Renal pelvis (tissue), 12 donors: ENCODE results near the gene FAHD1. TPM values are rescaled to one million over a fixed set of nuclear protein-coding genes. Genes with fewer than 3 reads are reported as not detected.

Experiments
- DNase-seq: peaks from one replicate; pipeline ENCODE4 v3.0.0-alpha.2; 2013
- long read RNA-seq, 16 experiments: transcript quantifications; one replicate each; lab custom pipeline, GENCODE V29; 2026
- polyA plus RNA-seq, 3 donors: library from polyadenylated mRNA; unstranded; fragments of 120-200 nt; gene quantifications; one replicate each; pipeline ENCODE4 v1.2.1, GENCODE V29; 2013; ENCODE audit not compliant: insufficient read length in 3 of 3

Gene FAHD1
- 10 to 100 TPM; 39.0 to 45.7 (median 39.2) TPM for polyA plus RNA-seq
- long read RNA-seq, donor 1, transcript FAHD1-203 (1 exons, 1,974 nt) = major isoform, 49 of 50 reads
- long read RNA-seq, donor 1, partial matches to known transcripts = 0 of 50 reads
- long read RNA-seq, donor 1, other reads (novel, unspliced or antisense) = 0 of 50 reads
- long read RNA-seq, donor 2, transcript FAHD1-203 (1 exons, 1,974 nt) = major isoform, 51 of 51 reads
- long read RNA-seq, donor 2, partial matches to known transcripts = 0 of 51 reads
- long read RNA-seq, donor 2, other reads (novel, unspliced or antisense) = 0 of 51 reads
- long read RNA-seq, donor 3, transcript FAHD1-203 (1 exons, 1,974 nt) = major isoform, 45 of 45 reads
- long read RNA-seq, donor 3, partial matches to known transcripts = 0 of 45 reads
- long read RNA-seq, donor 3, other reads (novel, unspliced or antisense) = 0 of 45 reads
- long read RNA-seq, donor 4, transcript FAHD1-203 (1 exons, 1,974 nt) = major isoform, 47 of 48 reads
- long read RNA-seq, donor 4, partial matches to known transcripts = 0 of 48 reads
- long read RNA-seq, donor 4, other reads (novel, unspliced or antisense) = 0 of 48 reads
- long read RNA-seq, donor 5, transcript FAHD1-203 (1 exons, 1,974 nt) = major isoform, 22 of 24 reads
- long read RNA-seq, donor 5, partial matches to known transcripts = 0 of 24 reads
- long read RNA-seq, donor 5, other reads (novel, unspliced or antisense) = 0 of 24 reads
- long read RNA-seq, donor 6, transcript FAHD1-203 (1 exons, 1,974 nt) = major isoform, 56 of 57 reads
- long read RNA-seq, donor 6, partial matches to known transcripts = 0 of 57 reads
- long read RNA-seq, donor 6, other reads (novel, unspliced or antisense) = 0 of 57 reads
- long read RNA-seq, donor 7, transcript FAHD1-203 (1 exons, 1,974 nt) = major isoform, 85 of 89 reads
- long read RNA-seq, donor 7, partial matches to known transcripts = 0 of 89 reads
- long read RNA-seq, donor 7, other reads (novel, unspliced or antisense) = 0 of 89 reads
- long read RNA-seq, donor 8, transcript FAHD1-203 (1 exons, 1,974 nt) = major isoform, 28 of 2,730 reads
- long read RNA-seq, donor 8, partial matches to known transcripts = 2,615 of 2,730 reads
- long read RNA-seq, donor 8, other reads (novel, unspliced or antisense) = 87 of 2,730 reads
- long read RNA-seq, donor 9, transcript FAHD1-203 (1 exons, 1,974 nt) = major isoform, 102 of 105 reads
- long read RNA-seq, donor 9, partial matches to known transcripts = 0 of 105 reads
- long read RNA-seq, donor 9, other reads (novel, unspliced or antisense) = 0 of 105 reads
- long read RNA-seq, donor 10, transcript FAHD1-203 (1 exons, 1,974 nt) = major isoform, 45 of 45 reads
- long read RNA-seq, donor 10, partial matches to known transcripts = 0 of 45 reads
- long read RNA-seq, donor 10, other reads (novel, unspliced or antisense) = 0 of 45 reads
- long read RNA-seq, donor 11, transcript FAHD1-203 (1 exons, 1,974 nt) = major isoform, 55 of 4,887 reads
- long read RNA-seq, donor 11, partial matches to known transcripts = 2,061 of 4,887 reads
- long read RNA-seq, donor 11, other reads (novel, unspliced or antisense) = 2,770 of 4,887 reads
- long read RNA-seq, donor 12, transcript FAHD1-203 (1 exons, 1,974 nt) = major isoform, 74 of 76 reads
- long read RNA-seq, donor 12, partial matches to known transcripts = 0 of 76 reads
- long read RNA-seq, donor 12, other reads (novel, unspliced or antisense) = 0 of 76 reads
- long read RNA-seq, donor 13, transcript FAHD1-203 (1 exons, 1,974 nt) = major isoform, 44 of 44 reads
- long read RNA-seq, donor 13, partial matches to known transcripts = 0 of 44 reads
- long read RNA-seq, donor 13, other reads (novel, unspliced or antisense) = 0 of 44 reads
- long read RNA-seq, donor 14 = 0 reads
- long read RNA-seq, donor 15 = 0 reads
- long read RNA-seq, donor 16, transcript FAHD1-203 (1 exons, 1,974 nt) = major isoform, 63 of 7,223 reads
- long read RNA-seq, donor 16, partial matches to known transcripts = 5,438 of 7,223 reads
- long read RNA-seq, donor 16, other reads (novel, unspliced or antisense) = 1,722 of 7,223 reads

DNA sequence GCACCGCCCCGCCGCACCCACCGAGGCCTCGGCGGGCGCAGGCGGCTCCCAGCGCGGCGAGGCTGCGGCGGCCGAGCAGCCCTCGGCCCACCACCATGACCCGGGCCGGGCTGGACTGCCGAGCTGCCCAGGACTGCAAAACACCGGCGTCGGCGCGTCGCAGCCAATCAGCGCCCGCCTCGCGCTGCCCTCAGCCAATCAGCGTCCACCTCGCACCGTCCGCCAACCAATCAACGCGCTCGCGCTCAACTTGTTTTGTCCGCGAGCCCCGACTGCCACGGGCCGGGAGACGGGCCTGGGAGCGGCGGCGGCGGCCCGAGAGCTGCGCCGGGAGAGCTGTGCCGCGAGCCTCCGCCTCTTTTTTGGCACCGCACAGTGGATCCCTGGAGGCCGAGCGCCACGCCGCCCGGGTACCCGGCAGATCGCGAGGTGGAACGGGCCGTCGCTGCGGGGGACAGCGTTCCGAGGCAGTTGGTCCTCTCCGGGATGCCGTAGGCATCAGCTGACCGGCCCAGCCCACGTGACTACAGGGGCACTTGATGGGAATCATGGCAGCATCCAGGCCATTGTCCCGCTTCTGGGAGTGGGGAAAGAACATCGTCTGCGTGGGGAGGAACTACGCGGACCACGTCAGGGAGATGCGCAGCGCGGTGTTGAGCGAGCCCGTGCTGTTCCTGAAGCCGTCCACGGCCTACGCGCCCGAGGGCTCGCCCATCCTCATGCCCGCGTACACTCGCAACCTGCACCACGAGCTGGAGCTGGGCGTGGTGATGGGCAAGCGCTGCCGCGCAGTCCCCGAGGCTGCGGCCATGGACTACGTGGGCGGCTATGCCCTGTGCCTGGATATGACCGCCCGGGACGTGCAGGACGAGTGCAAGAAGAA, at the start of gene FAHD1, which contains the start of gene HAGH:
FAHD1 (plus strand) TSS at position 516 of the 883 bp plus-strand sequence; CDS start at position 549, 33 bp downstream.
HAGH (minus strand) TSS at position 135 of the 883 bp plus-strand sequence; CDS start at position 97, 38 bp downstream.
- peak; percentile 93 for DNase-seq

DNA sequence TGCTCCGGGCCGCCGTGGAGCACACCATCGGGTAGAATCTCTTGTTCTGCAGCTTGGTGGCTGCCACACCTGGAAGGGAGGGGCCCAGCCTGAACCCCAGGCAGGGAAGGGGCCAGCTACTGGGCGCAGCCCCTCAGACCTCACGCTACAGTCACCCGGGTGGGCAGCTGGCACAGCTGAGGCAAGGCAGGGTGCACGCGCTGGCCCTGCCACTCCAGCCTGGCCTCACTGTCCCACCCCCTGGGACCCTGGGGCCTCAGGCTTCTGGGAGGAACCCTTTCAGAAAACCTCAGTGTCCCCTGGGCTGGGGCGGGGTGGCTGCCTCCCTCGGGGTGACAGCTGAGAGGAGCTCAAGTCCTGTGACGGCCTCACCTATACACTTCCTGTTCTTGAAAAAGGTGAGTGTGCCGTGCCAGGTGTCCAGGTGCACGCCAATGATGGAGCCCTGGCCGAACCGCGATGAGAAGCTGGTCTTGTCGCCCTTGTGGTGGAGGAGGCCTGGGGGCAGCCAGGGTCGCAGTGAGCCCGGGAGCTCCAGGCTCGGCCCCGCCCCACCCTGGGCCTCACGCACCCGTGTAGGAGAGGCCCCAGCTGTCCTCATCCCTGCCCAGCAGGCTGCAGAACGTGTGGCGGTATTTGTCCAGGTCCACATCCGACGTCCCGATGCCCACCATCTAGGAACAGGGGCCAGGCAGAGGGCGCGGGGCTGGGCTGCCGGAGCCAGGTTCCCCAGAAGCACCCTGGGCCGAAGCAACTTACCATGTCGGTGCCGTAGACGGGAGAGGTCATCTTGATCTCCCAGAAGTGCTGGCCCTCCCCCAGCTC, 49.4 kb upstream of the FAHD1 start:
- DNase-seq = no peak

DNA sequence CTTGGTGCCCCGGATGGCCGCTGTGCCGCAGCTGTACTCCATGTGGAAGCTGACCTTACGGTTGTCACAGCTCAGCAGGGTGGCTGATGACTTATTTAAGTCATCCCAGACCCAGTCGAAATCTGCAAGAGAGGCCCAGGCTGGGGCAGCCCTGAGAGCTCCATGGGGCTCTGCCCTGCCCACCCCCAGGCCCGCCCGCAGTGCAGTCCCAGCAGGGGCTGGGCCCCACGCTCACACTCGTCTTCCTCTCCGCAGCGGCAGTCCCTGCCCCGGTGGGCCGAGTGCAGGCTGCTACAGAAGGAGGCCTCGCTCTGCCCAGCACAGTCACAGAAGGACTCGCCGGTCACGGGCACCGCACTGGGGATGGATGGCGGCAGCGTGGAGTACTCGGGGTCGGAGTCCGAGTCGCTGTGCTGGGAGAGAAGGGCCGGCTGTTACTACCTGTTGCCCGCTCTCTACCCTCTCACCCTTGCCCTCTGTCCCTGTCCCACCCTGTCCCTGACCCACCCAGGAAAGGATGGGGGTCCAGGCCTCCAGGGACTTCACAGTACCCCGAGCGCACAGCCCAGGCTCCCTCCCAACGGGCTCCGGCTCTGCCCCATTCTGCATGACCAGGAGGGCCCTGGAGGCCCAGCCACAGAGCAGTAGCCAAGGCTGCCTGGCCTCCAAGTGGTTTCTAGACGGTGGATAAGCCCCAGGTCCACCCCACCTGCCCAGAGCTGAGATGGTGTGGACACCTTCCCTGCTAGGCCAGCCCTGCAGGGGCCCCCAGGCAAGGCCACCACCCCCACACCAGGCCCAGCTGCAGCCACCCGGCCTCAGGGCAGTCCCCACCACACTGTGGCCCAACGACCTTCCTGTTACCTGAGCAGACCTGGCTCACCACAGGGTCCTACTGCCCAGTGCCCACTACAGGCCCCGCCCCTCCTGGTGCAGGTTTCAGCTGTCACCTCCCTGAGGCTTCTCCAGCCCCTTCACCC, 48.5 kb upstream of the FAHD1 start:
- no peak for DNase-seq

DNA sequence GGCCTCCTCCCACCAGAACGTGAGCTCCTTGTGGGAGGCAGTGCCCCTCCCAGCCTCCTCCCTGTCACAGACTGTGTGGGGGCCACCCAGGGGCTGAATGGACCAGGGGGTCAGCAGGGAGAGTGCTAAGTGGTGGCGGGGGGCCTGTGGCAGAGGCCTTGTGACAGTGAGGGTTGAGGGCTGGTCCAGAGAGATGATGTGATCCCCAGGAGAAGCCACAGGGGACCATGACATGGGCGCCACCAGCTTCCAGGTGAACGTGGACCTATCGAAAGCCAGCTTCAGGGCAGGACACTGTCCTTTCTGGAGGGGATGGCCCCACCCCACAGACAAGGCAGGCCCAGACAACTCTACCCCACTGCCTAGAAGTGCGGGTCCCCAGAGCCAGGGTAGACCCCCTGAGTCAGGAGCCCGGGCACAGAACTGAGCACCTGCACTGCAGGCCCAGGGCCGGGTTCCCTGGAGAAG, 47.7 kb upstream of the FAHD1 start:
- no peak for DNase-seq

DNA sequence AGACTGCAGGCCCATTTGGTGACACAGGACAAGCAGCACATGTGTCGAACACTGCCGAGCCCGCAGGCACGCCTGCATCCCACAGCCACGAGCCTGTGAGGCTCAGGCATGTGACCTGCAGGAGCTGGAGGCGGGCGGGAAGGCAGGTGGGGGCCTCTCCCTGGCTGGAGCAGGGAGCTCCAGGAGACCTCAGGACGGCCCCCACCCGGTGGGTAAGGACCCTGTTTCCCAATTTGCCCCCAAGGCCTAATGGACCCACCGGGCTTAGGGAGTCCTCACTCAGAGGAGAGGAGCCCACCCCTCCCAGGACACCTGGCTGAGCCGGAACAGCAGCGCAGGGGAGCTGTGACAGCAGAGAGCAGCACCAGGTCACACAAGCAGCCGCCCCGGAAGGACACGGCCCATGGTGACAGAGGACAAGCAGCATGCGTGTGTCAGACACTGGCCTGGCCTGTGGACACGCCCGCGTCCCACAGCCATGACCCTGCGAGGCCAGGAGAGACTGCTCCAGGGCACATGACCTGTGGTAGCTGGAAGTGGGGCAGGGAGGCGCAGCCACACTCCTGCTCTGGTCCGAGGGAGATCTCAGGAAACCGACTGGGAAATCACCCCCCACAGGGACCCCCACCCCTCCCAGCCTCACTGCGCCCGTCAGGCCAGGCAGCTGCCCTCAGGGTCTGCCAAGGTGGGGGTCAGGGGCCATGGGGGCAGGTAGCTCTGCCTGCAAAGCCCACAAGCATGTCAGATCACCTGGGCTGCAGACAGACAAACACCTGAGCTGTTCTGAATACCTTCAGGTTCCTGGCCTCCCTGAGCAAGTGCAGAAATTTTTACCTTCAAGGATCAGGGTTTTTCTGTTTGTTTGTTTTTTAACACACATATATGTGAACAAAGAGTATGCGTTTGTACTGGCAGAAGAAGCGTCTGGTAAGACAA, 47.0 kb upstream of the FAHD1 start:
- no peak for DNase-seq

DNA sequence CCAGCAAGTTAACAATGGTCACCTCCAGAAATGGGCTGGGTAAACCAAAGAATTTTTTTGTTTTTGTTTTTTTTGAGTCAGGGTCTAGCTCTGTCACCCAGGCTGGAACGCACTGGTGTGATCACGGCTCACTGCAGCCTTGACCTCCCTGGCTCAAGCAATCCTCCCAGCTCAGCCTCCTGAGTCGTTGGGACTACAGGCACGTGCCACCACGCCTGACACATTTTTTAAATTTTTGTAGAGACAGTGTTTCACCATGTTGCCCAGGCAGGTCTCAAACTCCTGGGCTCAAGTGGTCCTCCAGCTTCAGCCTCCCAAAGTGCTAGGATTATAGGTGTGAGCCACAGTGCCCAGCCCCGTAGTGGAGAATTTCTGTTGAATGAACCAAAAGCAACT, 46.3 kb upstream of the FAHD1 start:
- DNase-seq = no peak

DNA sequence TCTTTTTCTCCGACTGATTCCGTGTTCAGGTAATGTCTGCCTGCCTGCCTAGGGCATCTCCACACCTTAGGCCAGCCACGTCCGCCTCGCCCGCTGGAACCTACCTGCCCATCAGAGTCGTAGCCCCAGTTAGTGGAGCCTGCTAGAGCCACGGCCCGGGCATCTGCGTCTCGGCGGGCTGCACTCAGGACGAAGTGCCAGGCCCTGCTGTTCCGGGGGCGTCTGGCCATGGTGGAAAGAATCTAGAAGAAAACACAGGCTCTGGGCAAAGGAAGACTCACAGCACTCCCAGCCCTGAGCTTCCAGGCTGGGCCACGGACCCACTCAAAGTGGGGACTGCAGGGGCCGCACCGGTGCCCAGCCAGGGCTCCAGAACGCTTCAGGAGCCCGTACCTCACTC, 45.8 kb upstream of the FAHD1 start:
- no peak for DNase-seq

DNA sequence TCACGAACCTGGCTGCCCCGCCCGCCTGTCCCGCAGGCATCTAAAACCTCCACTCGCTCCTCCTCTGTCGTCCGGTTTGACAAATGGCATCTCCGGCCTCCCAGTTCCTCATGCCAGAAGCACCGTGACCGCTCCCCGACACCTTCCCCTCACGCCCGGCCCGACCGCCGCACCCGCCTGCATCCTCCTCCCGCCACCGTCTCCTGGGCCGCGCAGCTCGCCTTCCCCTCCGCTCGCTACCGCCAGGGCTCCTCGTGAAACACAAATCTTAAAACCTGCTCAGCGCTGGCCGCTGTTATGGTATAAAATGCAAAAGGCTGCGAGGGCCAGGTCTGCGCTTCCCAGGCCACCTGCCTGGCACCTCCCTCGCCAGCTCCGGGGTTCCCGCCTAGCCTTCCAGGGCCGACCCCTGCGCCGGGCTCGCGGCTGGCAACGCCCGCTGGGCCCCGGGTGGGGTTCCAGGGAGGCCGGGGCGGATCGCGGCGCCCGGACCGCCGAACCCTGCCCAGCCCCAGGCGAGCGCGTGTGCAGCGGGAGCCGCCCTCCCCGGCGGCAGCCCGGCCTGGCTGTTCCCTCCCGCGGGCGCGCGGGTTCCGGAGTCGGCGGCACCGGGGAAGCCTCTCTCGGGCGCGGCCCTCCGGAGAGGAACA, 45.1 kb upstream of the FAHD1 start:
- no peak for DNase-seq

DNA sequence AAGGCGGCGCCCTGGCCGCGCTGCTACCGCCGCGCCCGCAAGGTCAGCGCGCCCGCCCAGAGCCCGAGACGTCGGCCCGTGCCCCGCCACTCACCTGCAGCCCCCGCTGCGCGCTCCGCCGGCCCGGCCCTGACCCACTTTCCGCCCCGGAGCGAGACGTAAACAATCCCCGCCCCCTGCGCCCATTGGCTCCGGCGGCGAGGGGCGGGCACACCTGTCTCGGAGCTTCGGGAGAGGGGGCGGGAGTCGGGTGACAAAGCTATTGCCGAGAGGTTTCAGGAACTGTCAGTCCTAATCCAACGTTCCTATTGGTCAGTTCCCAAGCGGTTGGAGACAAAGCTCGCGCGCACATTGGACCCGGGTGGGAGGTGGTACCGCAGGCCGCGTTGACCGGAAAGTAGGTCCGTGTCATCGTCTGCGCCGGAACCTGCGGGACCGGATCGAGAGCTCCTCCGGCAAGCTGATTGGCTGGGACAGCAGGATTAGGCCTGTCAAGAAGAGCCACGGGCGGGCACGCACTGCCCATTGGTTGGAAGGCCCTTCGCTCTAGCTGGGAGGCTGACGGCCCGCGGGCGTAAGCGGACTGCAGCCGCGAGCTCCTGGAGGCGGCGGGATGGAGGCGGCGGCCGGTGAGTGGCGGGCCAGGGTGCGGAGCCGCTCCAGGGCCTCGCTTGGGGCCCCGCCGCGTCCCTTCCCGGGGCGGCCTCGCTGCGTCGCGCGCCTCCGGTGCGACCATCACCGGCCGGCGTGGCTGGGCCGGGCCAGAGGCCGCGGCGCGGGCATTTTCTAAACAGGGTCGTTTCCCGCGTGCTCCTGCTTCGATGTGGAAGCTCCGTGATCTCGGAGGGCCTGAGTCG, 44.4 kb upstream of the FAHD1 start, which contains the start of the genes NUBP2 and SPSB3:
NUBP2 (plus strand) TSS at position 553 of the 857 bp plus-strand sequence; CDS start at position 614, 61 bp downstream.
SPSB3 (minus strand) TSS at position 164 of the 857 bp plus-strand sequence. CDS start 1,088 bp downstream, outside the sequence.
- DNase-seq = peak; percentile 100

DNA sequence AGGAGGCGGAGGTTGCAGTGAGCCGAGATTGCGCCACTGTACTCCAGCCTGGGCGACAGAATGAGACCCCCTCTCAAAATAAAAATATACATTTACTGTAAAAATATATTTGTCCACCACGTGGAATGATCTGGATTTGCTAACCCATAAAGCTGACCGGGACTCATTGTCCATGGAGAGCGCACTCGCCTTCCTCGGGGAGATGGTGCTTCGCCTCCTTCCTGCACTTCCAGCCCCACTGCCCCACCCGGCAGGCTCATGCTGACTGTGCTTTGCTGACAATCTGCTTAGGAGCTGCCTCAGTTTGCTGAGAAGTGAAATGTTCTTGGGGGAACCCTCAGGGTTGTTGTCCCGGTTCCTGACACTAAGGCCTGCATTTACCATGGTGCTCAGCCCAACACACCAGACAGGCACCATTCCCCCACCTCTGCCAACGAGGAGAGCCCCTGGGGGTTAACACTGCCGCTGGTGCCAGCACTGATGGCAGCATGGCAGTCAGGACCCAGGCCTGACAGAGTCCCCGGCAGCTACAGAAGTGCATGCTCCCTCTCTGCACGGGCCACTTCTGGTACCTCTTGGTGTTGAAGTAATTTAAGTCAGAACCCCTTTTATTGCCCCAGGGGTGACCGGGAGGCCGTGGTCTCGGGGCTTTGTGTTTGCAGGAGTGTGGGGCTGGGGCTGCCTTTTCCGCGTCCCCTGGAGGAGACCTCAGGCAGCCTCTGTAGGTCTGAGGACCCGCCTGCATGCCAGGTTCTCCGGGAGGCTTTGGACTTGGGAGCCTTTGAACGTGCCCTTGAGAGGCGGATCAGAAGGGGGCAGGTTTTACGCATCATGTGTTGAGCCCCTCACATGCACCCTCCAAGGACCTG, 41.8 kb upstream of the FAHD1 start:
- no peak for DNase-seq

DNA sequence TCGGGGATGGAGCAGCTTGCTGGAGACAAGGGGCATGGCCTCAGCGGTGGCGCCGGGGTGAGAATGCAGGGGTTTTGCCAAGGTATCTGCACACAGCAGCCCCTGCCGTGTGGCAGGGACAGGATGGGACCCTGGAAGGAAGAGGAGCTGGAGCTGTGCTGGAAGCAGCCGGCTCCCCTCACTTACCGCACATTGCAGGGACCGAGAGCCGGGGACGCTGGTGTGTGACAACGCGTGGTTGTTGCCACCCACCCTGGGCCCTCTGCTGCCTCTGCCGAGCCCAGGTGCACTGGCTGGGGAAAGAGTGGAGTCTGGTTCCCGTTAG, 41.2 kb upstream of the FAHD1 start:
- no peak for DNase-seq

DNA sequence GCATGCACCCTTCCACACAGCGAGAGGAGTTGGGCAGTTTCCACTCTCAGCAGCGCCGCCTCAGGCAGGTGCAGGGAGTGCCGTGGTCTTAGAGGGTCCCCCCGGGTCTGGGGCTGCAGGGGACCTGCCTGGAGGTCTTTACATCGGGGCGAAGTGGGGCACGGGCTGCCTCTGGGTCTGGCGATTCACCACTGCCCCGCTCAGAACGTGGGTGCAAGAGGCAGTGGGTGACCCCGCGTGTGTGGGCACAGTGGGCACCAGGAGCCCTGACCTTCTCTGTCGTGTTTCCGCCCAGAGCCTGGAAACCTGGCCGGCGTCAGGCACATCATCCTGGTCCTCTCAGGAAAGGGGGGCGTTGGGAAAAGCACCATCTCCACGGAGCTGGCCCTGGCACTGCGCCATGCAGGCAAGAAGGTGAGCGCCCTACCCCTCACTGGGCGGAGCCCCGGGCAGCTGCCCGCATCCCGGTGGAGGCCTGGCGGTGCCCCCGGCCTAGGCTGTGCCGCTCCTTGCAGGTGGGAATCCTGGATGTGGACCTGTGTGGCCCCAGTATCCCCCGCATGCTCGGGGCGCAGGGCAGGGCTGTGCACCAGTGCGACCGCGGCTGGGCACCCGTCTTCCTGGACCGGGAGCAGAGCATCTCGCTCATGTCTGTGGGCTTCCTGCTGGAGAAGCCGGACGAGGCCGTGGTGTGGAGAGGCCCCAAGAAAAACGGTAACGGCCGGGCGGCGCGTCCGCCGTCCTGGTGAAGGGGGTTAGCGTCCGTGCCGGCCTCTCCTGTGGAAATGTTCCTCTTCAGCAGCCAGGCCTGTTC, 40.6 kb upstream of the FAHD1 start:
- no peak for DNase-seq
